ENCODE data around the gene COIL.

DNA sequence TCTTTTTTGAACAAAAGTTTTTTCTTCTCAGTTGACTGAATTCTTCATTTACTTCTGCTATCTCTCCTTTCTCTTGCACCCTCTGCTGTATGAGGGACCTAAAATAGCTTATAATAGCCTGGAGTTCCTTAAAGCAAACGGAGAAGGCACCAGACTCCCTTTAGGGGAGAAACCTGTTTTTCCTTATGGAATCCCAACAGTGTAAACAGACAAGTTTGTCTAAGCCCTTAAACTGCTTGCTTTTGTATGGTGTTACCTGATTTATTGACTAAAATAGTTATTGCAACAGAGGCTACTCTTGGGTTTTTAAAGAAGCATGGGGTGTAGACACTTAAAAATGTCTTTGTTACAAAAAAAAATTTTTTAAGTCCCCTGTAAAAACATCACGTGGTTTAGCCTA lies 34.1 kb downstream of the COIL start:
- TF ChIP-seq, protein P1, sequence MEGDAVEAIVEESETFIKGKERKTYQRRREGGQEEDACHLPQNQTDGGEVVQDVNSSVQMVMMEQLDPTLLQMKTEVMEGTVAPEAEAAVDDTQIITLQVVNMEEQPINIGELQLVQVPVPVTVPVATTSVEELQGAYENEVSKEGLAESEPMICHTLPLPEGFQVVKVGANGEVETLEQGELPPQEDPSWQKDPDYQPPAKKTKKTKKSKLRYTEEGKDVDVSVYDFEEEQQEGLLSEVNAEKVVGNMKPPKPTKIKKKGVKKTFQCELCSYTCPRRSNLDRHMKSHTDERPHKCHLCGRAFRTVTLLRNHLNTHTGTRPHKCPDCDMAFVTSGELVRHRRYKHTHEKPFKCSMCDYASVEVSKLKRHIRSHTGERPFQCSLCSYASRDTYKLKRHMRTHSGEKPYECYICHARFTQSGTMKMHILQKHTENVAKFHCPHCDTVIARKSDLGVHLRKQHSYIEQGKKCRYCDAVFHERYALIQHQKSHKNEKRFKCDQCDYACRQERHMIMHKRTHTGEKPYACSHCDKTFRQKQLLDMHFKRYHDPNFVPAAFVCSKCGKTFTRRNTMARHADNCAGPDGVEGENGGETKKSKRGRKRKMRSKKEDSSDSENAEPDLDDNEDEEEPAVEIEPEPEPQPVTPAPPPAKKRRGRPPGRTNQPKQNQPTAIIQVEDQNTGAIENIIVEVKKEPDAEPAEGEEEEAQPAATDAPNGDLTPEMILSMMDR (IDR thresholded peaks at IDR 0.05; ENCODE audit: insufficient read depth, low read depth, low read length) = no peak
- TF ChIP-seq EZH2 (IDR thresholded peaks at IDR 0.05; ENCODE audit: insufficient read depth, low read length) = no peak
